Activated naive CD4-positive, alpha-beta T cell treated with anti-CD3 and anti-CD28 coated beads for 36 hours (primary cell): ENCODE measurements around the gene NIT1. TPM values are rescaled to one million over a fixed set of nuclear protein-coding genes. Genes with fewer than 3 reads are reported as not detected.

ENCODE experiments used
- CTCF ChIA-PET: fragments of 350-600 bp; sonication (Branson Sonifier 250); formaldehyde crosslinking; loops from one replicate; lab custom pipeline; 2021; ENCODE audit warnings: antibody characterized with exemption; lab: Charles Lee
- DNase-seq: peaks from one replicate; pipeline ENCODE4 v3.0.0-alpha.2; 2020
- H3K27ac Mint-ChIP-seq: one replicate; pipeline ENCODE4 v1.8.0; 2021; ENCODE audit warnings: mild to moderate bottlenecking, mixed read lengths
- H3K27me3 Mint-ChIP-seq: one replicate; pipeline ENCODE4 v1.8.0; 2021; ENCODE audit warnings: low read depth, mixed read lengths
- H3K36me3 Mint-ChIP-seq: one replicate; pipeline ENCODE4 v1.8.0; 2021; ENCODE audit warnings: low read depth, mixed read lengths
- H3K4me1 Mint-ChIP-seq: one replicate; pipeline ENCODE4 v1.8.0; 2021; ENCODE audit warnings: low read depth, mixed read lengths
- H3K4me3 Mint-ChIP-seq: one replicate; pipeline ENCODE4 v1.8.0; 2021; ENCODE audit warnings: mild to moderate bottlenecking, moderate library complexity, mixed read lengths
- H3K9me3 Mint-ChIP-seq: one replicate; pipeline ENCODE4 v1.8.0; 2021; ENCODE audit warnings: mixed read lengths
- intact Hi-C: fragments of 100-400 bp; cut with micrococcal nuclease; formaldehyde crosslinking; loops from one replicate; pipeline ENCODE4 v1.15.1; 2023
- total RNA-seq, 2 experiments: library from RNA; stranded (reverse); gene quantifications; one replicate each; pipeline ENCODE4 v1.2.3, GENCODE V29; 2021

The NIT1 gene
- total RNA-seq, 2 experiments from 2014 or later, result 59.1 to 63.1 TPM

DNA sequence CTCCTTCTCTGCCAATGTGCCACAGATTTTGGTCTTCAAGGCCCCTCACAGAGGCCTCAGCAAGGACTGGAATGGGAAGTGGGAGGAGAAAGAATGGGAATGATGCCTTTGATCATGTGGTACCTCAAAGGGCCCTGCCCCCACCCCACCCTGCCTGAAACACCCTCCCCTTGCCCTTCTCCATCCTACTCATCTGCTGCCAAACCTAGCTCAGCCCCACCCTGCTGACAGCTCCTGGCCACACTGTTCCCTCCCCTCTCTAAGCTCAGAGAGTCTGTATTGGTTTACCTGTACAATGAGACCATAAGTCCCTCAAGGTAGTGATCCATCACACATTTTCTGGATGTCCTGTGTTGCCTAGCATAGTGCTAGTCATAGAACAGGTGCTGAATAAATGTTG is 41.5 kb upstream of the NIT1 start:
- DNase-seq, result no peak
- CTCF ChIA-PET, result interaction anchor here (0.6 kb wide), 1 partner anchor 61 kb away, joined by 3 read pairs; no protein-coding TSS in a partner anchor
- intact Hi-C loops, result no loop called here

DNA sequence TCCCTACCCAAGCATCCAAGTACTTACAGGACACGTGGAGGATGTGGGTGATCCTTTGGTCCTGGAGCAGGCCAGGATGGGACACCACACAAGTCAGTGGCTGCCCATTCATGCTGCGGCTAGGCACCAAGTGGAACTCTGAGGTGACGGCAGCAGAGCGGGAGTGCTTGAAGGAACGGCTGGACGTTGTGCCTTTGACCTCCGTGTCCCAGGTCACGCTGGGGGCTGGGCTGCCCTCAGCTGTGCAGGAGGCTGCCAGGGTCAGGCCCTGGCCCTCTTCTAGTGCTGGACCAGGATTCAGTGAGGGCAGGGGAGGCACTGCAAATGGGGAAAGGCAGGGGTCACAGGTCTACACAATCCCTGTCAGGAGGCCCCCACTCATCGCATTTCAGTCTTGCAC is 40.5 kb upstream of the NIT1 start:
- no peak for DNase-seq
- no peaks in the 10 kb centered on the region for H3K27me3 Mint-ChIP-seq
- intact Hi-C loops, result no loop called here
- H3K4me3 Mint-ChIP-seq, result no peak overlapping the region
- CTCF ChIA-PET, result no interaction called here
- H3K9me3 Mint-ChIP-seq, result no peaks in the 10 kb centered on the region
- peaks cover 4% of the 10 kb centered on the region for H3K4me1 Mint-ChIP-seq
- no peaks in the 10 kb centered on the region for H3K36me3 Mint-ChIP-seq
- H3K27ac Mint-ChIP-seq, result no peak overlapping the region

More for the DNA sequence above, 41.5 kb upstream of the NIT1 start:
- Mint-ChIP-seq H3K4me3 (no peak overlapping the region), H3K9me3 (no peaks in the 10 kb centered on the region), H3K36me3 (no peaks in the 10 kb centered on the region), H3K27ac (no peak overlapping the region), H3K27me3 (no peaks in the 10 kb centered on the region), H3K4me1 (peaks cover 10% of the 10 kb centered on the region)

GRCh38 chr1:161079436-161080110 is 38.3 kb upstream of the NIT1 start:
- Mint-ChIP-seq H3K36me3 (no peaks in the 10 kb centered on the region), H3K4me3 (no peak overlapping the region), H3K27ac (no peak overlapping the region), H3K27me3 (no peaks in the 10 kb centered on the region), H3K9me3 (no peaks in the 10 kb centered on the region), H3K4me1 (peaks cover 4% of the 10 kb centered on the region)
- no peak for DNase-seq
- intact Hi-C loops, result no loop called here
- CTCF ChIA-PET, result interaction anchor here (0.6 to 1.8 kb wide), 5 partner anchors 9 to 57 kb away, joined by 3 to 6 read pairs (median 4); partner anchors contain the start of genes ARHGAP30 and NECTIN4

GRCh38 chr1:161080441-161081405 is 37.2 kb upstream of the NIT1 start:
- Mint-ChIP-seq H3K4me1 (peaks cover 4% of the 10 kb centered on the region), H3K27ac (no peak overlapping the region), H3K4me3 (no peak overlapping the region), H3K9me3 (no peaks in the 10 kb centered on the region), H3K36me3 (no peaks in the 10 kb centered on the region), H3K27me3 (no peaks in the 10 kb centered on the region)
- no peak for DNase-seq
- CTCF ChIA-PET, result interaction anchor here (0.9 kb wide), 1 partner anchor 312 kb away, joined by 4 read pairs; no protein-coding TSS in a partner anchor
- intact Hi-C loops, result no loop called here

DNA sequence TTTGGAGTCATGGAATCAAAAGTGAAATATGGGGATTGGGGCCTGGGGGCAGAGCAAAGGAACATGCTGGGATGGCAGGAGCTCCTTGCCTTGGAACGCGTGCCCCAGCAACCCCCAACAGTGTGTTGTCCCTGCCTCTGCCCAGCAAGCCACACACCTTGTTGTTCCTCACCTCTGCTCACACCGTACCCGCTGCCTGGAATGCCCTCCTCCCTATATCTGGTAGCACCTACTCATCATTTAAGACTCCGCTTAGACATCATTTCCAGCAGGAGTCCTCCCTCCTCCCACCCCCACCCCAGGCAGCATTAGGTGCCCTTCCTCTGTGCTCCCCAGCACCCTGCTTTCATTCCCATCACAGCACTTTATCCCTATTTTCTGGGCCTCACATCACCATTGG is 36.4 kb upstream of the NIT1 start:
- peaks cover 4% of the 10 kb centered on the region for H3K4me1 Mint-ChIP-seq
- no peak overlapping the region for H3K27ac Mint-ChIP-seq
- no peaks in the 10 kb centered on the region for H3K9me3 Mint-ChIP-seq
- no peak for DNase-seq
- no peaks in the 10 kb centered on the region for H3K36me3 Mint-ChIP-seq
- no peaks in the 10 kb centered on the region for H3K27me3 Mint-ChIP-seq
- no peak overlapping the region for H3K4me3 Mint-ChIP-seq
- CTCF ChIA-PET, result interaction anchor here (0.9 kb wide), 1 partner anchor 313 kb away, joined by 4 read pairs; no protein-coding TSS in a partner anchor
- intact Hi-C loops, result no loop called here

DNA sequence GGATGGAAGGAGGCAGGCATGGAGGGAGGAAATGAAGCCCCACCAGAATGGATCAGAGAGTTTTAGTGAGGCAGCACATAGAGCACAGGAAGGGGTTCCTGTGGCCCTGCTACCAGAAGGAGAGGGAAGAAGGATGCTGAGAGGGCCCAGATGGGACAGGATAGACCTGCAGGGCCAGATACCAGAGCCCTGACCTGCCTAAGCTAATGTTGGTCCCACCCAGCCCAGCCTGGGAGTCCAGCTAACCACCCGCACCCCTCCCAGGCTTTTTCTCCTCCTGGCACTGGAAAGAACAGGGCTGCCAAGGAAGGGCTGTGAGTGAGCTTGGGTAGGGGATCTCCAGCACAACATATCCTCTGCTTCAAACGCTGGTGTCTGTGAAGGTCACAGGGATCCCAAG is 35.4 kb upstream of the NIT1 start:
- no peaks in the 10 kb centered on the region for H3K27me3 Mint-ChIP-seq
- no peak overlapping the region for H3K27ac Mint-ChIP-seq
- no peak for DNase-seq
- no peaks in the 10 kb centered on the region for H3K9me3 Mint-ChIP-seq
- H3K4me1 Mint-ChIP-seq, result peaks cover 4% of the 10 kb centered on the region
- CTCF ChIA-PET, result no interaction called here
- intact Hi-C loops, result no loop called here
- H3K4me3 Mint-ChIP-seq, result no peak overlapping the region
- H3K36me3 Mint-ChIP-seq, result no peaks in the 10 kb centered on the region

GRCh38 chr1:161082996-161083747 is 34.7 kb upstream of the NIT1 start:
- no peaks in the 10 kb centered on the region for H3K9me3 Mint-ChIP-seq
- intact Hi-C loops, result no loop called here
- no peak overlapping the region for H3K4me3 Mint-ChIP-seq
- no peaks in the 10 kb centered on the region for H3K36me3 Mint-ChIP-seq
- H3K4me1 Mint-ChIP-seq, result peaks cover 4% of the 10 kb centered on the region
- no peak overlapping the region for H3K27ac Mint-ChIP-seq
- CTCF ChIA-PET, result interaction anchor here (1.2 kb wide), 1 partner anchor 14 kb away, joined by 6 read pairs; no protein-coding TSS in a partner anchor
- DNase-seq, result no peak
- H3K27me3 Mint-ChIP-seq, result no peaks in the 10 kb centered on the region

- no peak overlapping the region for H3K4me3 Mint-ChIP-seq
- H3K27me3 Mint-ChIP-seq, result no peaks in the 10 kb centered on the region
- no peaks in the 10 kb centered on the region for H3K36me3 Mint-ChIP-seq
- H3K27ac Mint-ChIP-seq, result no peak overlapping the region
- intact Hi-C loops, result no loop called here
- H3K4me1 Mint-ChIP-seq, result peaks cover 5% of the 10 kb centered on the region
- DNase-seq, result no peak
- H3K9me3 Mint-ChIP-seq, result no peaks in the 10 kb centered on the region
- CTCF ChIA-PET, result interaction anchor here (0.6 to 1.2 kb wide), 4 partner anchors 13 to 574 kb away, joined by 3 to 6 read pairs (median 4); no protein-coding TSS in a partner anchor
Observed at GRCh38 chr1:161083748-161084596, 33.9 kb upstream of the NIT1 start.

DNA sequence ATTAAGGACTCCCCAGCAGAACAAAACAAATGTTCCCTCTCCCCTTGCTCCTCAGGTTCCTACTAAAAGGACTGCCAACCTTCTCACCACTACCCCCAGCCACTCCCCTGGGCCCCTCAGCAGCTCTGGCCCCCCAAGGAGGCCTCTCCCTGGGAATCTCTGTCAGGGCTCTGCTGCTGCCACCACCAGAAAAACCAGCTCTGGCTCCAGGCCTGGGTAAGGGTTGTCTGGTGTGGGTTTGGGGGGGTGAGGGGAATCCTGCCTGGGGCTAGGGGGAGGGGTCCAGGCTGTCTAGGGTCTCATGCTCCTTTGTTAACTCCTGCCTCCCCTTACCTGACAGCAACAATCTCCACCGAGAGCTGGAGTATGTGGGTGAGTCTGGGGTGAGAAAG is 33.3 kb upstream of the NIT1 start:
- Mint-ChIP-seq H3K4me1 (peaks cover 6% of the 10 kb centered on the region), H3K27ac (no peak overlapping the region), H3K4me3 (no peak overlapping the region), H3K36me3 (no peaks in the 10 kb centered on the region), H3K9me3 (no peaks in the 10 kb centered on the region), H3K27me3 (no peaks in the 10 kb centered on the region)
- DNase-seq, result no peak
- CTCF ChIA-PET, result interaction anchor here (0.6 to 1.3 kb wide), 6 partner anchors 11 to 575 kb away, joined by 3 to 6 read pairs (median 4); partner anchors contain the start of gene KLHDC9
- intact Hi-C loops, result no loop called here

- Mint-ChIP-seq H3K27ac (no peak overlapping the region), H3K4me3 (no peak overlapping the region), H3K27me3 (no peaks in the 10 kb centered on the region), H3K9me3 (no peaks in the 10 kb centered on the region), H3K4me1 (peaks cover 7% of the 10 kb centered on the region), H3K36me3 (no peaks in the 10 kb centered on the region)
- no peak for DNase-seq
- CTCF ChIA-PET, result interaction anchor here (0.8 to 1.3 kb wide), 2 partner anchors 12 kb away, joined by 3 to 6 read pairs; partner anchors contain the start of gene KLHDC9
- intact Hi-C loops, result no loop called here
Observed at GRCh38 chr1:161085165-161085564, 32.7 kb upstream of the NIT1 start.

- CTCF ChIA-PET, result interaction anchor here (0.8 to 2.0 kb wide), 3 partner anchors 15 to 24 kb away, joined by 3 to 11 read pairs (median 4); no protein-coding TSS in a partner anchor
- H3K27me3 Mint-ChIP-seq, result no peaks in the 10 kb centered on the region
- H3K4me1 Mint-ChIP-seq, result peaks cover 15% of the 10 kb centered on the region
- no peaks in the 10 kb centered on the region for H3K36me3 Mint-ChIP-seq
- H3K27ac Mint-ChIP-seq, result no peak overlapping the region
- no peak overlapping the region for H3K4me3 Mint-ChIP-seq
- intact Hi-C loops, result no loop called here
- no peaks in the 10 kb centered on the region for H3K9me3 Mint-ChIP-seq
- no peak for DNase-seq
Observed at GRCh38 chr1:161086457-161086856, 31.4 kb upstream of the NIT1 start.
